Sigmoid colon (tissue), 7 donors: Measurements from ENCODE around the gene CAMKV. TPM values are rescaled to one million over a fixed set of nuclear protein-coding genes. Genes with fewer than 3 reads are reported as not detected.

Experiments
- DNase-seq: peaks from one replicate; pipeline ENCODE4 v3.0.0-alpha.2; 2019
- H3K27ac ChIP-seq, 4 donors: fragments of 200-600 bp; sonication (generic); one replicate each; pipeline ENCODE4 v1.5.1; 2016 to 2019; ENCODE audit warnings: mild to moderate bottlenecking in 1 of 4
- H3K27me3 ChIP-seq, 3 donors: fragments of 200-600 bp; sonication (generic); one replicate each; pipeline ENCODE4 v1.5.1; 2019; ENCODE audit warnings: mild to moderate bottlenecking in 1 of 3
- H3K36me3 ChIP-seq, 4 donors: fragments of 200-600 bp; sonication (generic); one replicate each; pipeline ENCODE4 v1.5.1; 2016 to 2019
- H3K4me1 ChIP-seq, 4 donors: fragments of 200-600 bp; sonication (generic); one replicate each; pipeline ENCODE4 v1.5.1; 2017 to 2019
- H3K4me3 ChIP-seq, 4 donors: fragments of 200-600 bp; sonication (generic); one replicate each; pipeline ENCODE4 v1.5.1; 2017 to 2019; ENCODE audit warnings: mild to moderate bottlenecking in 2 of 4, moderate library complexity in 1 of 4
- H3K9me3 ChIP-seq, 4 donors: fragments of 200-600 bp in 3 of 4; sonication (generic) in 3 of 4; one replicate each; pipeline versions ENCODE4 v1.5.1 to v1.6.1; 2013 to 2019
- EP300 ChIP-seq, 4 donors: sonication (generic); formaldehyde crosslinking; IDR thresholded peaks; one replicate each; pipeline ENCODE4 v1.6.1; 2017; ENCODE audit warnings: antibody characterized with exemption in 4 of 4
- POLR2A ChIP-seq, 2 donors: fragments of 450-650 bp; IDR thresholded peaks; one replicate each; pipeline ENCODE4 v1.6.1; 2016; ENCODE audit warnings: antibody characterized with exemption in 2 of 2, mild to moderate bottlenecking in 2 of 2, moderate library complexity in 2 of 2
- POLR2AphosphoS5 ChIP-seq, 4 donors: sonication (generic); formaldehyde crosslinking; IDR thresholded peaks; one replicate each; pipeline ENCODE4 v1.6.1; 2017; ENCODE audit warnings: antibody characterized with exemption in 4 of 4
- WGBS, 2 donors: extraction: QIAGEN DNeasy Blood & Tissue Kit; methylation state at CpG; one replicate each; pipeline ENCODE4 v1.1.7; 2013; 5-methylcytosine and 5-hydroxymethylcytosine counted together
- intact Hi-C: fragments of 100-400 bp; cut with DNase I; formaldehyde crosslinking; loops from one replicate; pipeline ENCODE4 v1.15.1; 2023
- polyA plus RNA-seq, 3 donors: library from polyadenylated mRNA; stranded (reverse); fragments of 200-250 nt; gene quantifications; one replicate each; pipeline ENCODE4 v1.2.3, GENCODE V29; 2013
- total RNA-seq, 4 donors: library from RNA; depleted of rRNA; stranded (reverse); fragments of >200 nt; gene quantifications; one replicate each; pipeline ENCODE4 v1.1.0, GENCODE V29; 2016
- TF ChIP-seq, protein P1 (sequence below), 4 experiments: fragments of 450-650 bp in 3 of 4; fragments of 200-600 bp in 1 of 4; IDR thresholded peaks; one replicate each; pipeline ENCODE4 v1.5.1; 2016 to 2019; ENCODE audit warnings: antibody characterized with exemption in 4 of 4, mild to moderate bottlenecking in 3 of 4, moderate library complexity in 2 of 4
- donor health status: healthy with polysubstance abuse.
- donor health status: Bipolar disorder and iron deficiency.
- donor health status: healthy.

Gene CAMKV
- total and polyA plus RNA-seq, 7 donors = 0.12 TPM; not detected in 6

DNA sequence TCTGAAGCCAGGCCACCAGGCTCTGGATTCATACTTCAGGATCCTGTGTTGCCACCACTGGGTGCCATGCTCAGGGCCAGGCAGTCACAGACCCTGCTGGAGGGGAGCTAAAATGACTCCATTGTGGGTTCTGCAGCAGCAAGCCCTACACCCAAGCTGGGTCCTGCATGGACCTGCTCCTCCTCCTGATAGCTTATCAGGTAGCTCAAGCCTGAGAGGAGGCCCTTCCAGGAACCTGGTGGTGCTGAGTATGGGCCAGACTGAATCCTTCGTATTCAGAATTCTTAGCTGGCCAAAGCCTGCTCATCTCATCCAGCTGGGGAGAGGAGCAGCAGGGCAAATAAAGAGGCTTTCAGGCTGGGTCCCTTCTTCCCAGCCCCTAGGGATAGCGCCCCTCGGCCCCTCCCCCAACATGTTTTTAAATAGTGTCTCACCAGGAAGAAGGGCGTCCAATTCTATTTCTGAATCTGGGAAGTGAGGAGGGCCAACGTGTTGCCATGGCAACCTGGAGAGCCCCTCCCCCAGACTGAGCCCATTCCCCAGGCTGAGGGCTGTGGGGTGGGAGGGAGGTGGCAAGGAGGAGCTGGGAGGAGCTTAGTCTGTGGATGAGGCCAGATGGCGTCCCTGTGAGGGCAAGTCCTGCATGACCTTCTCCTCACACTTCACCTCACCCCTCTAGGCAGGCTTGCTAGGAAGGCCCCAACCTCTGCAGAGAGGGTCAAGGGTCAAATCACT is 11.0 kb upstream of the CAMKV start:
- TF ChIP-seq POLR2AphosphoS5 (IDR thresholded peaks at IDR 0.05) (no peak), EP300 (IDR thresholded peaks at IDR 0.05) (no peak), POLR2A (IDR thresholded peaks at IDR 0.05) (no peak)
- TF ChIP-seq, protein P1, sequence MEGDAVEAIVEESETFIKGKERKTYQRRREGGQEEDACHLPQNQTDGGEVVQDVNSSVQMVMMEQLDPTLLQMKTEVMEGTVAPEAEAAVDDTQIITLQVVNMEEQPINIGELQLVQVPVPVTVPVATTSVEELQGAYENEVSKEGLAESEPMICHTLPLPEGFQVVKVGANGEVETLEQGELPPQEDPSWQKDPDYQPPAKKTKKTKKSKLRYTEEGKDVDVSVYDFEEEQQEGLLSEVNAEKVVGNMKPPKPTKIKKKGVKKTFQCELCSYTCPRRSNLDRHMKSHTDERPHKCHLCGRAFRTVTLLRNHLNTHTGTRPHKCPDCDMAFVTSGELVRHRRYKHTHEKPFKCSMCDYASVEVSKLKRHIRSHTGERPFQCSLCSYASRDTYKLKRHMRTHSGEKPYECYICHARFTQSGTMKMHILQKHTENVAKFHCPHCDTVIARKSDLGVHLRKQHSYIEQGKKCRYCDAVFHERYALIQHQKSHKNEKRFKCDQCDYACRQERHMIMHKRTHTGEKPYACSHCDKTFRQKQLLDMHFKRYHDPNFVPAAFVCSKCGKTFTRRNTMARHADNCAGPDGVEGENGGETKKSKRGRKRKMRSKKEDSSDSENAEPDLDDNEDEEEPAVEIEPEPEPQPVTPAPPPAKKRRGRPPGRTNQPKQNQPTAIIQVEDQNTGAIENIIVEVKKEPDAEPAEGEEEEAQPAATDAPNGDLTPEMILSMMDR (IDR thresholded peaks at IDR 0.05) = no peak
- 46 to 49% methylated on average over 6 of the region's 6 CpGs for WGBS, 2 donors
- Histone ChIP-seq H3K9me3 (no peaks in the 10 kb centered on the region), H3K4me1 (no peaks in the 10 kb centered on the region), H3K27ac (no peak overlapping the region), H3K27me3 (peaks cover 0 to 5% (median 0%) of the 10 kb centered on the region in 3 donors), H3K4me3 (no peak overlapping the region), H3K36me3 (no peaks in the 10 kb centered on the region)
- no peak for DNase-seq
- intact Hi-C loops = no loop called here

DNA sequence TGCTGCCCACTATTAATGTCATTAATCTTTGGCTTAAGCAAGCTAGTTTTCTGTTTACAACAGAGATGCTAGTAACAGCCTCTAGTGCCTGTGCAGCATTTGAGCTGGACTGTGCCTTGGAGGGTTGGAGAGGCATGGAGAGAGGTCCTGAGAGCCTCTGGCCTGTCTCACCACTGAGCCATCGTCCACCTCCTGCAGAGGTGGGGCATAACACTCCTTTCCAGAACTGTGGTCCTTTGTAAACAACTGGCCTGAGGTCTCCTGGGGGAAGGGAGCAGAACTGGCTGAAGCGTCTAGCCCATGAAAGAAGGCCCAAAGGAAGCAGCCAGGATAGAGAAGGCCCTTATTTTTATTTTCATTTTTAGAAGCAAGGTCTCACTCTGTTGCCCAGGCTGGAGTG is 10.0 kb upstream of the CAMKV start:
- DNase-seq = no peak
- 54 to 78% methylated on average over 2 of the region's 2 CpGs for WGBS, 2 donors
- intact Hi-C loops = no loop called here
- no peaks in the 10 kb centered on the region for H3K4me1 ChIP-seq
- no peaks in the 10 kb centered on the region for H3K9me3 ChIP-seq
- H3K4me3 ChIP-seq = no peak overlapping the region
- no peak overlapping the region for H3K27ac ChIP-seq
- H3K36me3 ChIP-seq = no peaks in the 10 kb centered on the region
- TF ChIP-seq POLR2AphosphoS5 (IDR thresholded peaks at IDR 0.05) (no peak), EP300 (IDR thresholded peaks at IDR 0.05) (no peak), POLR2A (IDR thresholded peaks at IDR 0.05) (no peak)
- H3K27me3 ChIP-seq = peaks cover 0 to 5% (median 0%) of the 10 kb centered on the region in 3 donors

DNA sequence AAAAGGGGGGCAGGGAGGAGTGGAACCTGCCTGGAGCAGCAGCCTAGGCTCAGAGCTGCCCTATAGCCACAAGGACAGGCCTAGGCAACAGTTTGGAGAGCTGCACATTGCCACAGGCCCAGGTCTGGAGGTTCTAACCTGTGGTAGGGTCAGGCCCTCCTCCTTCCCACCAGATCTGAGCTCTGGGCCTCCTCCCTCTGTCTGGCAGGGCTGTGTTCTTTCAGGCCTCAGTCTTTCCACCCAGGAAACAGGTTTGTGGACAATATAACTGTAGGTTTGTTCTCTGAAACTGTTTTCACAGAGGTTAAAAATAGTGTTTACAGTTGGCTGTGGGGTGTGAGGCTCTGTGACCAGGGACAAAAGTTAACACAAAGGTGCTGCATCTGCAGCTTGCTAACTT is 9.0 kb upstream of the CAMKV start:
- H3K4me3 ChIP-seq = no peak overlapping the region
- H3K27ac ChIP-seq = no peak overlapping the region
- H3K27me3 ChIP-seq = peaks cover 0 to 5% (median 0%) of the 10 kb centered on the region in 3 donors
- no peaks in the 10 kb centered on the region for H3K36me3 ChIP-seq
- DNase-seq = no peak
- no peaks in the 10 kb centered on the region for H3K9me3 ChIP-seq
- no peak for TF ChIP-seq POLR2A (IDR thresholded peaks at IDR 0.05)
- TF ChIP-seq, protein P1 (IDR thresholded peaks at IDR 0.05) = no peak
- no peak for TF ChIP-seq POLR2AphosphoS5 (IDR thresholded peaks at IDR 0.05)
- TF ChIP-seq EP300 (IDR thresholded peaks at IDR 0.05) = no peak
- no peaks in the 10 kb centered on the region for H3K4me1 ChIP-seq
- intact Hi-C loops = no loop called here

- H3K27me3 ChIP-seq = peaks cover 0 to 5% (median 0%) of the 10 kb centered on the region in 3 donors
- no peaks in the 10 kb centered on the region for H3K9me3 ChIP-seq
- no peak for DNase-seq
- no peak for TF ChIP-seq POLR2A (IDR thresholded peaks at IDR 0.05)
- TF ChIP-seq EP300 (IDR thresholded peaks at IDR 0.05) = no peak
- no peak for TF ChIP-seq POLR2AphosphoS5 (IDR thresholded peaks at IDR 0.05)
- TF ChIP-seq, protein P1 (IDR thresholded peaks at IDR 0.05) = no peak
- 81 to 89% methylated on average over 2 of the region's 2 CpGs for WGBS, 2 donors
- H3K4me3 ChIP-seq = no peak overlapping the region
- H3K27ac ChIP-seq = no peak overlapping the region
- H3K36me3 ChIP-seq = no peaks in the 10 kb centered on the region
- H3K4me1 ChIP-seq = no peaks in the 10 kb centered on the region
- intact Hi-C loops = no loop called here
These were observed 8.0 kb upstream of the CAMKV start for GRCh38 chr3:49877716-49878115.

DNA sequence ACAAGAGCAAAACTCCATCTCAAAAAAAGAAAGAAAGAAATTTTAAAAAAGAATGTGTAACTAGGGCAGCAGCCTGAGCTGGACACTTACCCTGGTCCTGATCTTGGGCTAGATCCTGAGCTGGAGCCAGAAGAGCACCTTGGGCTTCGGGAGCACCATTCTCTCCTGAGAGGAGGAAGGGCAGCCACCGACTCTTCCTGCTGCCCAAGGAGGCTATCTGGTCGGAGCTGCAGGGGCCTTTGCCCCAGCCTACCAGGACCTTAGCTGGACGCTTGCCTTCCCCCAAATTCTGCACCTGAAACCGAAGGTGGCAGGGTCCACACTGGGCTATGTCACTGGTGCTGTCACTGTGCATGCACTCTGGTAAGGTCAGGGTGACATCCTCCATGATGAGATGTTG is 6.9 kb upstream of the CAMKV start:
- intact Hi-C loops = no loop called here
- H3K36me3 ChIP-seq = no peaks in the 10 kb centered on the region
- no peak for DNase-seq
- H3K4me1 ChIP-seq = no peaks in the 10 kb centered on the region
- 87 to 89% methylated on average over 5 of the region's 5 CpGs for WGBS, 2 donors
- no peak overlapping the region for H3K4me3 ChIP-seq
- no peak for TF ChIP-seq POLR2AphosphoS5 (IDR thresholded peaks at IDR 0.05)
- TF ChIP-seq, protein P1 (IDR thresholded peaks at IDR 0.05) = no peak
- TF ChIP-seq POLR2A (IDR thresholded peaks at IDR 0.05) = no peak
- TF ChIP-seq EP300 (IDR thresholded peaks at IDR 0.05) = no peak
- H3K27me3 ChIP-seq = peaks cover 0 to 5% (median 0%) of the 10 kb centered on the region in 3 donors
- no peak overlapping the region for H3K27ac ChIP-seq
- H3K9me3 ChIP-seq = no peaks in the 10 kb centered on the region
